Measurements from ENCODE around the gene URB2.

- TF ChIP-seq CTCF (IDR thresholded peaks at IDR 0.05) (no peak), POLR2A (IDR thresholded peaks at IDR 0.05) (no peak)
Observed at GRCh38 chr1:229642376-229642775, 16.3 kb downstream of the URB2 start.

All from stomach (tissue), 4 donors.